ENCODE results near the gene ERG. TPM values are rescaled to one million over a fixed set of nuclear protein-coding genes. Genes with fewer than 3 reads are reported as not detected.

Gene ERG
- polyA plus RNA-seq, 1 of the 3 experiments (the other 2 are of a cell fraction) = not detected

DNA sequence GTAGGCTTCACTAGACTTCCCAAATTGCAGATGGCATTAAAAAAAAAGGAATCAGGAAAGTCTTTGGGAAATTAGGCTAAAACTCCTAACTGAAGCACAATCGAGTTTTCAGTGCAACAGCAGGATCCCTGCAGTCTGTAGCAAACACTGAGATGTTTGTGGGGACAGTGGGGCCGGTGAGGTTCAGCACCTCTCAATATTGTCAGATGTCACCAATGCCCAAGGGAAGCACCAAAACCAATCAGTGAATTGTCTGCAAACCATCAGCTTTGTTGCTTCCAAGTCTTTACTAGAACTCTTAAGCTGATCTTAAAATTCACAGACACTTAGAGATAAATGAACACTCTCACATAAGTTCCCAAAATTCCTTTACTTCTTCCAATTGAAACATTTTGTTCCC is 2.6 kb downstream of the ERG start:
- CTCF ChIA-PET = no interaction called here
- no peak overlapping the region for H2AFZ ChIP-seq (ENCODE audit: low read depth)

DNA sequence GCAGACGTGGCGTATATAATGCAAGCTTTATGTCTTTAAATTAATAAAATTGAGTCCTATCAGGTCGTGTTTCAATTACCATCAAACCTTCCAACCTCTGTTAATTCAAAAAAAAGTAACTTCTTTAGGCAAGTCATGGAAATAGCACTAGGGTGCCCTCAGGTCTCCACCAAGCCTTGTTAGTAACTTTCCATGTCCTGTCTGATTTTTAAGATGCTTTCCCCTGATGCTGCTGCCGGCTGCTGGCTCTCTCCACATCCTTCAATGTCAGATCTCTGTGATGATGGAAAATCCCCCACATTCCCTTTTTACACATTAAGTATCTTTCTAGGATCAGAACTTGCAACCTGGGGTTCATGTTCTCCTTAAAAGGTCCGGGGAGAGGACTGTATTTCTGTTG is 3.0 kb downstream of the ERG start:
- POLR2A ChIA-PET = no interaction called here
- no peaks in the 10 kb centered on the region for H3K36me3 ChIP-seq (replicated peaks in 1 of 2; ENCODE audit: control insufficient read depth in 1 of 2, insufficient read depth in 2 of 2, low read length in 1 of 2)
- H3K4me1 ChIP-seq (ENCODE audit: control insufficient read depth in 1 of 2, insufficient read depth in 2 of 2, low read depth in 1 of 2, low read length in 1 of 2) = peaks cover 0 to 7% of the 10 kb centered on the region in 2 experiments; a peak in 1 of 4 replicates
- H3K4me3 ChIP-seq (ENCODE audit: low read depth in 2 of 2, low read length in 1 of 2) = no peak overlapping the region
- no peaks in the 10 kb centered on the region for H3K9me3 ChIP-seq
- no peaks in the 10 kb centered on the region for H3F3A ChIP-seq (replicated peaks; ENCODE audit: insufficient read depth)
- no peak overlapping the region for H3K27ac ChIP-seq (ENCODE audit: low read depth in 2 of 2, low read length in 1 of 2)
- CTCF ChIA-PET = no interaction called here
- H3K4me2 ChIP-seq = no peak overlapping the region
- no peaks in the 10 kb centered on the region for H3K79me2 ChIP-seq (ENCODE audit: insufficient read depth)
- TF ChIP-seq FOXJ3 (CRISPR knock-in tag; IDR thresholded peaks at IDR 0.05) = no peak
- TF ChIP-seq EZH2phosphoT487 (IDR thresholded peaks at IDR 0.05; ENCODE audit: borderline replicate concordance, low read depth) = no peak
- no peak for TF ChIP-seq MEF2A (IDR thresholded peaks at IDR 0.05; ENCODE audit: borderline replicate concordance, low read depth)
- no peak for TF ChIP-seq MXI1 (IDR thresholded peaks at IDR 0.05; ENCODE audit: low read depth, low read length)
- TF ChIP-seq GABPA (IDR thresholded peaks at IDR 0.05; ENCODE audit: low read depth) = no peak
- TF ChIP-seq, protein P1, sequence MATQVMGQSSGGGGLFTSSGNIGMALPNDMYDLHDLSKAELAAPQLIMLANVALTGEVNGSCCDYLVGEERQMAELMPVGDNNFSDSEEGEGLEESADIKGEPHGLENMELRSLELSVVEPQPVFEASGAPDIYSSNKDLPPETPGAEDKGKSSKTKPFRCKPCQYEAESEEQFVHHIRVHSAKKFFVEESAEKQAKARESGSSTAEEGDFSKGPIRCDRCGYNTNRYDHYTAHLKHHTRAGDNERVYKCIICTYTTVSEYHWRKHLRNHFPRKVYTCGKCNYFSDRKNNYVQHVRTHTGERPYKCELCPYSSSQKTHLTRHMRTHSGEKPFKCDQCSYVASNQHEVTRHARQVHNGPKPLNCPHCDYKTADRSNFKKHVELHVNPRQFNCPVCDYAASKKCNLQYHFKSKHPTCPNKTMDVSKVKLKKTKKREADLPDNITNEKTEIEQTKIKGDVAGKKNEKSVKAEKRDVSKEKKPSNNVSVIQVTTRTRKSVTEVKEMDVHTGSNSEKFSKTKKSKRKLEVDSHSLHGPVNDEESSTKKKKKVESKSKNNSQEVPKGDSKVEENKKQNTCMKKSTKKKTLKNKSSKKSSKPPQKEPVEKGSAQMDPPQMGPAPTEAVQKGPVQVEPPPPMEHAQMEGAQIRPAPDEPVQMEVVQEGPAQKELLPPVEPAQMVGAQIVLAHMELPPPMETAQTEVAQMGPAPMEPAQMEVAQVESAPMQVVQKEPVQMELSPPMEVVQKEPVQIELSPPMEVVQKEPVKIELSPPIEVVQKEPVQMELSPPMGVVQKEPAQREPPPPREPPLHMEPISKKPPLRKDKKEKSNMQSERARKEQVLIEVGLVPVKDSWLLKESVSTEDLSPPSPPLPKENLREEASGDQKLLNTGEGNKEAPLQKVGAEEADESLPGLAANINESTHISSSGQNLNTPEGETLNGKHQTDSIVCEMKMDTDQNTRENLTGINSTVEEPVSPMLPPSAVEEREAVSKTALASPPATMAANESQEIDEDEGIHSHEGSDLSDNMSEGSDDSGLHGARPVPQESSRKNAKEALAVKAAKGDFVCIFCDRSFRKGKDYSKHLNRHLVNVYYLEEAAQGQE (IDR thresholded peaks at IDR 0.05; ENCODE audit: low read depth, low read length) = no peak
- TF ChIP-seq, protein P2, sequence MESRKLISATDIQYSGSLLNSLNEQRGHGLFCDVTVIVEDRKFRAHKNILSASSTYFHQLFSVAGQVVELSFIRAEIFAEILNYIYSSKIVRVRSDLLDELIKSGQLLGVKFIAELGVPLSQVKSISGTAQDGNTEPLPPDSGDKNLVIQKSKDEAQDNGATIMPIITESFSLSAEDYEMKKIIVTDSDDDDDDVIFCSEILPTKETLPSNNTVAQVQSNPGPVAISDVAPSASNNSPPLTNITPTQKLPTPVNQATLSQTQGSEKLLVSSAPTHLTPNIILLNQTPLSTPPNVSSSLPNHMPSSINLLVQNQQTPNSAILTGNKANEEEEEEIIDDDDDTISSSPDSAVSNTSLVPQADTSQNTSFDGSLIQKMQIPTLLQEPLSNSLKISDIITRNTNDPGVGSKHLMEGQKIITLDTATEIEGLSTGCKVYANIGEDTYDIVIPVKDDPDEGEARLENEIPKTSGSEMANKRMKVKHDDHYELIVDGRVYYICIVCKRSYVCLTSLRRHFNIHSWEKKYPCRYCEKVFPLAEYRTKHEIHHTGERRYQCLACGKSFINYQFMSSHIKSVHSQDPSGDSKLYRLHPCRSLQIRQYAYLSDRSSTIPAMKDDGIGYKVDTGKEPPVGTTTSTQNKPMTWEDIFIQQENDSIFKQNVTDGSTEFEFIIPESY (IDR thresholded peaks at IDR 0.05; ENCODE audit: borderline replicate concordance, low read depth) = no peak
- no peak for TF ChIP-seq FOXM1 (IDR thresholded peaks at IDR 0.05; ENCODE audit: low read depth)
- no peak for TF ChIP-seq RCOR1 (IDR thresholded peaks at IDR 0.05; ENCODE audit: low read length)
- TF ChIP-seq, protein P3, sequence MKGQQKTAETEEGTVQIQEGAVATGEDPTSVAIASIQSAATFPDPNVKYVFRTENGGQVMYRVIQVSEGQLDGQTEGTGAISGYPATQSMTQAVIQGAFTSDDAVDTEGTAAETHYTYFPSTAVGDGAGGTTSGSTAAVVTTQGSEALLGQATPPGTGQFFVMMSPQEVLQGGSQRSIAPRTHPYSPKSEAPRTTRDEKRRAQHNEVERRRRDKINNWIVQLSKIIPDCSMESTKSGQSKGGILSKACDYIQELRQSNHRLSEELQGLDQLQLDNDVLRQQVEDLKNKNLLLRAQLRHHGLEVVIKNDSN (IDR thresholded peaks at IDR 0.05; ENCODE audit: borderline replicate concordance, low read depth) = no peak
- no peak for TF ChIP-seq GATA2 (CRISPR knock-in tag; IDR thresholded peaks at IDR 0.05)
- TF ChIP-seq FOSL2 (IDR thresholded peaks at IDR 0.05; ENCODE audit: borderline replicate concordance, low read depth) = no peak
- no peak for TF ChIP-seq POLR2AphosphoS5 (IDR thresholded peaks at IDR 0.05; ENCODE audit: low read depth, low read length)
- TF ChIP-seq, protein P4, sequence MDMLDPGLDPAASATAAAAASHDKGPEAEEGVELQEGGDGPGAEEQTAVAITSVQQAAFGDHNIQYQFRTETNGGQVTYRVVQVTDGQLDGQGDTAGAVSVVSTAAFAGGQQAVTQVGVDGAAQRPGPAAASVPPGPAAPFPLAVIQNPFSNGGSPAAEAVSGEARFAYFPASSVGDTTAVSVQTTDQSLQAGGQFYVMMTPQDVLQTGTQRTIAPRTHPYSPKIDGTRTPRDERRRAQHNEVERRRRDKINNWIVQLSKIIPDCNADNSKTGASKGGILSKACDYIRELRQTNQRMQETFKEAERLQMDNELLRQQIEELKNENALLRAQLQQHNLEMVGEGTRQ (IDR thresholded peaks at IDR 0.05; ENCODE audit: borderline replicate concordance, low read depth, low read length) = no peak
- TF ChIP-seq, protein P5, sequence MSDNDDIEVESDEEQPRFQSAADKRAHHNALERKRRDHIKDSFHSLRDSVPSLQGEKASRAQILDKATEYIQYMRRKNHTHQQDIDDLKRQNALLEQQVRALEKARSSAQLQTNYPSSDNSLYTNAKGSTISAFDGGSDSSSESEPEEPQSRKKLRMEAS (IDR thresholded peaks at IDR 0.05; ENCODE audit: low read depth) = no peak
- TF ChIP-seq ELF1 (IDR thresholded peaks at IDR 0.05) = no peak
- no peak for TF ChIP-seq NRF1 (IDR thresholded peaks at IDR 0.05; ENCODE audit: low read depth, low read length)
- TF ChIP-seq RXRA (IDR thresholded peaks at IDR 0.05; ENCODE audit: borderline replicate concordance, low read depth) = no peak
- WGBS (ENCODE audit: low lambda C conversion rate) = 85% methylated on average over 5 of the region's 5 CpGs
- H4K20me1 ChIP-seq (ENCODE audit: insufficient read depth) = no peaks in the 10 kb centered on the region
- H2AFZ ChIP-seq (ENCODE audit: low read depth) = no peak overlapping the region
- H3K9ac ChIP-seq = no peak overlapping the region
- DNase-seq = no peak
- no peaks in the 10 kb centered on the region for H3K27me3 ChIP-seq (ENCODE audit: insufficient read depth)
- H3K9me2 ChIP-seq = no peaks in the 10 kb centered on the region

More for the DNA sequence above, 2.6 kb downstream of the ERG start:
- Histone ChIP-seq H3K27ac (ENCODE audit: low read depth in 2 of 2, low read length in 1 of 2) (no peak overlapping the region), H3K4me1 (ENCODE audit: control insufficient read depth in 1 of 2, insufficient read depth in 2 of 2, low read depth in 1 of 2, low read length in 1 of 2) (peaks cover 0 to 7% of the 10 kb centered on the region in 2 experiments; a peak in 1 of 4 replicates), H4K20me1 (ENCODE audit: insufficient read depth) (no peaks in the 10 kb centered on the region), H3K4me2 (no peak overlapping the region), H3K27me3 (ENCODE audit: insufficient read depth) (no peaks in the 10 kb centered on the region), H3K9me2 (no peaks in the 10 kb centered on the region), H3F3A (replicated peaks; ENCODE audit: insufficient read depth) (no peaks in the 10 kb centered on the region), H3K9ac (no peak overlapping the region), H3K4me3 (ENCODE audit: low read depth in 2 of 2, low read length in 1 of 2) (no peak overlapping the region), H3K9me3 (no peaks in the 10 kb centered on the region), H3K36me3 (replicated peaks in 1 of 2; ENCODE audit: control insufficient read depth in 1 of 2, insufficient read depth in 2 of 2, low read length in 1 of 2) (no peaks in the 10 kb centered on the region), H3K79me2 (ENCODE audit: insufficient read depth) (no peaks in the 10 kb centered on the region)
- POLR2A ChIA-PET = no interaction called here
- WGBS (ENCODE audit: low lambda C conversion rate) = 72% methylated on average over 2 of the region's 2 CpGs
- TF ChIP-seq, protein P6, sequence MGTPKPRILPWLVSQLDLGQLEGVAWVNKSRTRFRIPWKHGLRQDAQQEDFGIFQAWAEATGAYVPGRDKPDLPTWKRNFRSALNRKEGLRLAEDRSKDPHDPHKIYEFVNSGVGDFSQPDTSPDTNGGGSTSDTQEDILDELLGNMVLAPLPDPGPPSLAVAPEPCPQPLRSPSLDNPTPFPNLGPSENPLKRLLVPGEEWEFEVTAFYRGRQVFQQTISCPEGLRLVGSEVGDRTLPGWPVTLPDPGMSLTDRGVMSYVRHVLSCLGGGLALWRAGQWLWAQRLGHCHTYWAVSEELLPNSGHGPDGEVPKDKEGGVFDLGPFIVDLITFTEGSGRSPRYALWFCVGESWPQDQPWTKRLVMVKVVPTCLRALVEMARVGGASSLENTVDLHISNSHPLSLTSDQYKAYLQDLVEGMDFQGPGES (IDR thresholded peaks at IDR 0.05; ENCODE audit: low read depth, low read length) = no peak
- no peak for TF ChIP-seq MEF2A (IDR thresholded peaks at IDR 0.05; ENCODE audit: borderline replicate concordance, low read depth)
- no peak for DNase-seq
